ENCODE measurements around the gene MAMDC2.

MAMDC2 gene, protein sequence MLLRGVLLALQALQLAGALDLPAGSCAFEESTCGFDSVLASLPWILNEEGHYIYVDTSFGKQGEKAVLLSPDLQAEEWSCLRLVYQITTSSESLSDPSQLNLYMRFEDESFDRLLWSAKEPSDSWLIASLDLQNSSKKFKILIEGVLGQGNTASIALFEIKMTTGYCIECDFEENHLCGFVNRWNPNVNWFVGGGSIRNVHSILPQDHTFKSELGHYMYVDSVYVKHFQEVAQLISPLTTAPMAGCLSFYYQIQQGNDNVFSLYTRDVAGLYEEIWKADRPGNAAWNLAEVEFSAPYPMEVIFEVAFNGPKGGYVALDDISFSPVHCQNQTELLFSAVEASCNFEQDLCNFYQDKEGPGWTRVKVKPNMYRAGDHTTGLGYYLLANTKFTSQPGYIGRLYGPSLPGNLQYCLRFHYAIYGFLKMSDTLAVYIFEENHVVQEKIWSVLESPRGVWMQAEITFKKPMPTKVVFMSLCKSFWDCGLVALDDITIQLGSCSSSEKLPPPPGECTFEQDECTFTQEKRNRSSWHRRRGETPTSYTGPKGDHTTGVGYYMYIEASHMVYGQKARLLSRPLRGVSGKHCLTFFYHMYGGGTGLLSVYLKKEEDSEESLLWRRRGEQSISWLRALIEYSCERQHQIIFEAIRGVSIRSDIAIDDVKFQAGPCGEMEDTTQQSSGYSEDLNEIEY

DNA sequence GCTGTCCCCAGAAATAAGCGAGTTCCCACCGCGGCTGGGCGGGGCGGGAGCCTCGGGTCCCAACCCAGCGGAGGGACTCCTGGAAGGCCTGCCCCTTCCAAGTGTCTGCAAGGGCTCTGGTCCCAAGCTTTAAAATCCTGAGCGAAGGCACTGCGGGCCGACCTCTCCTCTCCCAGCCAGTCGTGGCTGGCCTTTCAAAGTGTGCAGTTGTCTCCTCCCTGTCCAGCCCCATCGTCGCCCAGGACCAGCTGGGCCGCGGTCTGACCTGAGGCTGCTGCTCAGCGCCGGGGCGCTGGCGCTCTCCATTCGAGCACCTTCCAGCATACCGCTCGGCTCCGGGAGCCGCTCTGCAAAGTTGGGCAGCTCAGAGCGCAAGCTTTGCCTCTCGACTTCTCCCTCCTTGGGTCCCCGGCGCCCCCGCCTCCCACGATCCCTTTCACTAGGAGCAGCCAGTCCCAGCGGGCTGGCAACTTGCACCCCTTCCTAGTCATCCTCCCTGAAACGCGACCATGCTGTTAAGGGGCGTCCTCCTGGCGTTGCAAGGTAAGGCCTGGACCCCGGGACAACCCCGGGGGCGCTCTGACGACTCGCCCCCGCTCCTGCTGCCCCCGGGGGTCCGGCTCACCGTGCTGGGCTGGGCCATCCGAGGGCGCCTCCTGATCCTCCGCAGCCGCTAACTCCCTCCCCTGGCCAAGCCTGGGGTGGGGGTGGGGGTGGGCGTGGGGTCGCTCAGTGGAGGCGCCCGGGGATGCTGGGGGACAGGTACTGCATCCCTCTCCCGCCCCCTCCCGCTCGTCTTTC, at the start of gene MAMDC2:
Gene MAMDC2 (plus strand): TSS at position 160 of the 801 bp plus-strand sequence. CDS start 350 bp downstream, at position 510.
- no peak for DNase-seq (ENCODE audit: low read depth in 2 of 2)

DNA sequence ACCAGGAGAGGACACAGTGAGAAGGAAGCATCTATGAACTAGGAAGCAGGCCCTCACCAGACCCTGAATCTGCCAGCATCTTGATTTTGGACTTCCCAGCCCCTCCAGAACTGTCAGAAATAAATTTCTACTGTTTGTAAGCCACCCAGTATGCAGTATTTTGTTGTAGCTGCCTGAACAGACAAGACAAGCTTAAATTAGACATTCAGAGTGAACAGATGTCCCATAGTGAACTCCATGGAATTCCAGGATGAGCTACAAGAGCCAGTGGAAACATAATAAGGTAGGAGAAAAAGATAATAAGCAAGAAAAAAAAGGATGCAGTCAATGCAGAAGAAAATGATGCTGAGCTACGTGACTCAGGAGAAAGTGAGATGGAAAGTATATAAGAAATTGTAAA, 47.8 kb upstream of the MAMDC2 start:
- DNase-seq (ENCODE audit: low read depth in 2 of 2) = no peak

DNA sequence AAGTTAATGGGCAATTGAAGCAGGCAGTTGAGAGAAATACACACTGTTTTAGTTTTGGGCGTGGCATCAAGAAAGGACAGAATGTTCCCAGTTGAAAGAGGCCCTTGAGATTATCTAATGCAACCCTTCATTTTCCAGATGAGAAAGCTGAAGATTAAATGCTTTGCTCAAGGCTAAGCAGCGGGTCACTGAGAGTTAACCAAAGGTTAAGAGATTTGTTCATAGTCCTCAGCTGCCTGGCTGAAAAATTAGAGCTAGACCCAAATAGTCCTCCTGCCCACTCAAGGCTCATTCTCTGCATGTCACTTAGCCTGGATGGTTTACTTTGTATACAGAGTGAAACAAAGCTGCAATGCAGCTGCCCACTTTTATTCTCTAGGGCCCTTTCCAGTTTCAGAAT, 46.7 kb upstream of the MAMDC2 start:
- DNase-seq (ENCODE audit: low read depth in 2 of 2) = no peak

DNA sequence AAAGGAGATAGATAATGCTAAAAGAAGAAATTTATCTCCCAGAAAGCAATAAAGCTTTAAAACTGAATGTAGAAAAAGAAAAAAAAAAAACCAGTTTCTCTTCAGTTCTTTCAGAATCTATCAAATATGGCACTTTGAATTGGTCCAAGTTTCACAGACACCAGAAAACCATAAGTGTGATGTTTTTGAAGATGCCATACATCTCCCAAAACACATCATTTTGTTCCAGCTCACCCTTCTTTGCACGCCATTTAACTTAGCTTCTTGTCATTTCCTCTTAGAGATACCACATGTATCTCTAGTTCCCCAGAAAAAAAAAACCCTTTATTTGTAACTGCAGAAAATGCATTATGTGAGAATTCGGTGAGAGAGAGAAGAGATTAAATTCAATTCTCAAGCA, 46.1 kb upstream of the MAMDC2 start:
- DNase-seq (ENCODE audit: low read depth in 2 of 2) = no peak

DNA sequence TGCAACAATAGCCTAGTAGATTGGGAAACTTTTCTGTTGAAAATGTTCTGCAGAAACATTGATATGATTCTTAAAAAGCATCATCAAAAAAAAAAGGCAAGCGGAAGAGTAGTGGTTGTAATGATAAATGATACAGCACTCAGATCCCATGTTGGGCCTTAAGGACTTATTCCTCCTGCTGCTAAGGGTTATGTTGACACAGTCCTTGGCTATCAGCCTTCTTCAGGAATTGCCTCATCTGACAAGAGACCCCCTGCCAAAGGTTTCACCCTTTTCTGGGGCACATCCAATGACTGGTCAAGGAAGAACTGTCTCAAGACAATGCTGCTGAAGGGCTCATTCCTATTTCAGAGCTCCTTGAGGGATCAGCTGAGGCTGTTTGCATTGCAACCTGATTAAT, 44.3 kb upstream of the MAMDC2 start:
- no peak for DNase-seq (ENCODE audit: low read depth in 2 of 2)

DNA sequence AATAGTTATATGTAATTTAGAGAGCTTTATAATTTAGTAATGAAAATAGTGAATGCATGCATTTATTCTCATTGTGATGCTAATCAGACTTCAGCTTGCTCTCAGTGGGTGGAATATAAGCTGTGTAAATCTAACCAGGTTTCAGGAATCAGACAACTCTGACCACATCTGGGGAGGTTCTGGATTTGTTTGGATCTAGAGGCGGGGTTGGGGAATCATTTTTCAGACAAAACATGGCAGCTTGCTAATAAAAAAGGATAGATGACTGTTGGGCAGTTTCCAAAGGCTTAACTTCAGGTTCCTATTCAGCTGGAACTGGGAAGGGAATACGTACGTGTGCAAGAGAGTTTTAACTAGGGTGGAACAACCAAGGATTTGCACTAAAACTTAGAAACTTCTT, 43.2 kb upstream of the MAMDC2 start:
- no peak for DNase-seq (ENCODE audit: low read depth in 2 of 2)

DNA sequence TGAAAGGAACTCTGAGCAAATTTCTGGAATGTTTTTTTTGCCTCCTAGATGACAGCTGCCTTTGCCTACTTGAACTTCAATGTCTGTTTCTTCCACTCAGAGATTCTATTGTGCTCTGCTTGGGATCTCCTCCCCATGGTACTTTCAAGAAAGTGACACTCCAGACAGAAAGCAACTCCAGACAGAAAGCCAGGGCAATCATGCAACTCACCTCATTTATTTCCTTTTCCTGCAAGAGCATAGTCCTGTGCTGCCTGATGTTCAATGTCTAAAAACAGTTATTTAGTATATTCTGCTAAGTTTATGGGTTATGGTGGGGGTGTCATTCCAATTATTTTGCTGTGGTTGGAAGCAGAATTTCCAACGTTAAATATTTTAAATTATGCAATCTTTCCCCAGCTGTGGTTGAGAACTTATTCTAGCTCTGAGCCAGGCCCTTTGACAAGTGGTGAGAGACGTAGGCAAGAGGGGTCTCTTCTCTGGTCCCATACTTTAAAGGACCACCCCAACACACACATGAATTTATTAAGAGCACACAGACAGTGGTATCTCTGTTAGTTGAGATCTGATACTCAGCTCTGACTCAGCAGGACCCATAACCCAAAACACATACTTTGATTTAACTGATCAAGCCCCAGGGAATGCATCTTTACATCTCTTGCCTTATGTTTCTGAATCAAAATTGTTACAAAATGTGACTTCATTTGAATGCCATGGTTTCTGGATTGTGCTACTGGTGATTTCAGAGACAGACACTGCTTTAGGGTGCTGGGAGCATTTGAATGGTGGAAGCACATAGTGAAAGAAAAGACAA, 39.5 kb upstream of the MAMDC2 start:
- DNase-seq (ENCODE audit: low read depth in 2 of 2) = no peak

DNA sequence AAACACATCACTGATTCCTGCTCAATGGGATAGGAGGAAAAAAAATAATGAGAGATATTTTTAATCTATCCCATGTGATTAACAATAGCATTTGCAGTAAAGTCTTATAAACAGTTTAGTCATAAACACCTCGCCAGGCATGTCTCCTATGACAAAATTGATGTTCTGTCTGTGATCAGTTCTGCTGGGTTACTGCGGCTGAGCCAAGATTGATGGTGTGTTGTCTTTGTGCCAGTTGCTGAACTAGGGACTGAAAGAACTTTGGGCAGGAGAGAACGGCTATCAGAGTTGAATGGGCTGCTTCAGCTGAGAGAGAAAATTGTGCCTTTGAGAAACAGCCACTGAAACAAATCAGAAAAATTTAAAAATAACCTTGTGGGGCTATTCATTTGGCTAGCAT, 37.3 kb upstream of the MAMDC2 start:
- DNase-seq (ENCODE audit: low read depth in 2 of 2) = no peak

DNA sequence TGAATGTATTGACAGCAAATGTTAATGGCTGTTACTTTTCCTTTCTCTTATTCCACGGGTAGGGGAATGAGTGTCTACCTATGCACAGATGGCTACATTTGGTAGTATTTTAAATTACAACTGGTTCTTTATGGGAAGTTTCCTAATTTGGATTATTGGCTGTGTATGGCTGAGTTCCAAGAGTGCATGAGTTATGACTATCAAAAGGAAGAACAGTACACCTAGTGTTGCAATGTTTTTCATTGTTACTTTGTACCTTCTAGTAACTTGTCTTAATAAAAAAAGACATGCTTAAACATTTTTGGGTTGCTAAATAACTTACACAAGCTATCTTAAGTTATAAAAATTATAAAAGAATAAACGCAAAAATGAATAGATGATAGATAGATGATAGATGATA, 35.8 kb upstream of the MAMDC2 start:
- DNase-seq (ENCODE audit: low read depth in 2 of 2) = no peak

DNA sequence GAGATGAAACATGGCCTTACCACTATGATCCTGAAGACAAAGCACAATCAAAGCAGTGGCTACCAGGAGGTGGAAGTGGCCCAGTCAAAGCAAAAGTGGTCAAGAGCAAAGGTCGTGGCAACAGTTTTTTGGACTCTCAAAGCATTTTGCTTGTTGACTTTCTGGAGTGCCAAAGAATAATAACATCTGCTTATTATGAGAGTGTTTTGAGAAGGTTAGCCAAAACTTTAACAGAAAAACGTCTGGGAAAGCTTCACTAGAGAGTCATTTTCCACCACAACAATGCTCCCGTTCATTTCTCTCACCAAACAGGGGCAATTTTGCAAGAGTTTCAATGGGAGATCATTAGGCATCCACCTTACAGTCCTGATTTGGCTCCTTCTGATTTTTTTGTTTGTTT, 33.6 kb upstream of the MAMDC2 start:
- DNase-seq (ENCODE audit: low read depth in 2 of 2) = no peak

DNA sequence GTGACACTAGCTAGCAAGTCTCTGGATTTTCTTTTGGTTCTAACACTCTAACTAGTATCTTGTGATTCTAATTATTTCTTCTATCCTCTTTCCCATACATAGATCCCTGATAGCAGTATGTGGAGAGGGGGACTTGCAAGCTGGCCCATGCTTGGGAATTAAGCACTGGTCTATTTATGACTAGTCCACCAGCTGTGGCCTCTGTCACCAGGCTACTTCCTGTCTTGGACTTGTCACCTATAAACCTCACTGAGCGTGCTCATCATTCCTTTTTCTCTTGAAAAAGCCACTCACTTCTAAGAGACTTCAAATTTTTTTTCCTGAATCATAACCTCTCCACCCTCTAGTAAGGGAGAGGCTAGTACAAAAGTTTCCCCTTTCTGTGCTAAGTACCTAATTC, 32.3 kb upstream of the MAMDC2 start:
- no peak for DNase-seq (ENCODE audit: low read depth in 2 of 2)

DNA sequence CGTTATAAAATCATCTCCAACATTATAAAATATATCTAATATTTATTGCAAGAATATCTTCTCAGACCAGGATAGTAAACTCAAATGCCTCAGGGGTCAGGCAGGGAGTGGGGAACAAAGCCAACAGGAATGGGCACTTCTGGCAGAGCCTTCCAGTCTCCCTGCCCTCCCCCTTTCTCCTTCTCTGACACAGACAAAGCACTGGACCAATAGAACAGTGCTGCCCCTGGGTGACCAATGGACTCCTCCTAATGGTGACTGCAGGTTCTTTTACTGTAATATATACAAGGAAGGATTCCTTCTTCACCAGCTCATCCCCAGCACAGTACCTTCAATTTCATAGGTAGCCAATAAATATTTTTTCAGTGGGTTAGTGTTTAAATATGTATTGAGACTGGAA, 31.1 kb upstream of the MAMDC2 start:
- DNase-seq (ENCODE audit: low read depth in 2 of 2) = no peak

DNA sequence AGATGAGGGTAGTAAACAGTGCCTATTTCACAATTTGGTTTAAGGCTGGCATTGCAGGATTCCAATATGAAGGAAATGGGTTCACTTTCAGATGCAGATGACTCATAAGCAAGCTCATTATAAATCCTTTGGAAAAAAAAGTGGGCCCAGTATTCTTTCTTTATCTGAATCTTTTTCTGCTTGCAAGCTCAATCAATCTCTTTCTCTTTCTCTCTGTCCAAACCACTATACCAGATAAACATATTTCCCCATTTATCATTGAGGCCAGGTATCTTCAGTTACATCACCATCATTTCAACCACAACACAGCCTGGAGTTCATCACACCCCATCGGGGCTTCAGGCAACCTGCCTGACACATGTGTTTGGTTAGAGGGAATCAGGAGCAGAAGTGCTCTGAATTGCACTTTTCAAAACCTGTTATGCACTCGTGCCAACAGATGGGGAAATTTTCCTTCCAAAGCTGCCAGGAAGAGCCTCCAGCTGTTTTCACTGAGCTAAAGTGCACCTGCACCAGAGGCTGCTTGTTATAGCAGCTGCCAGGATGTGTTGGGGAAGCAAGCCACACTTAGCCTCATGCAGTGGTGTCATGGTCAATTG, 30.0 kb upstream of the MAMDC2 start:
- DNase-seq (ENCODE audit: low read depth in 2 of 2) = no peak

DNA sequence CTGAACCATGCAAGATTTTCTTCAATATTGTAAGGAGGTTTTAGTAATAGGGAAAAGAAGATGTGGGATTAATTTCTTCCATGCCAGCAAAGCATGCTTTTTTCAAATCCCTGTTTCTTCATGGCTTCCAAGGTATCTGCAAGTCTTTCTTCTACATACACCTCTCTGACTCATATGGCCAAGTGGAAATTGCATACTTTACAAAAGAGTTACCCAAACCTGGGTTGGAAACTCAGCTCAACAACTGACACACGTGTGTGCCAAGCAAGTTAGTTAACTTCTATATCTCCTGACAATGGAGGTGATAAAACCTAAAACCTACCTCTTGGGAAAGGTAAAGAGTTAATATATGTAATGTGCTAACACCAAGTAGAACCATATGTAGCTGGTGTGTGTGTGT, 28.5 kb upstream of the MAMDC2 start:
- no peak for DNase-seq (ENCODE audit: low read depth in 2 of 2)

DNA sequence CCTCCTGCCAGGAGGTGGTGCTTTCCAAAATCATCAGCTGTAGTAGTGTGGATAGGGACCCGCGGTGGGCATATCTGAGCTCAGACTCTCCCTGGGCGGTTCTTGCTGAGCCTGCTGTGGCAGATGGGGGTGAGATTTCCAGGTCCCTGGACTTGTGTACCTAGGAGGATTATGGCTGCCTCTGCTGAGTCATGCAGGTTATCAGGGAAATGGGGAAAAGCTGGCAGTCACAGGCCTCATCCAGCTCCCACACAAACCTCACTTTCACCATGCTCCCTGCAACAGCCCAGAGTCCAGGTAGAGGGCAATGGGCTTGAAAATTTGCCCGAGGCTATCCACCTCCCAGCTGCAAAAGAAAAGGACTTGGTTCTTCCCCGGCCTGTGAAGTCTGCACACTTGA, 23.4 kb upstream of the MAMDC2 start:
- DNase-seq (ENCODE audit: low read depth in 2 of 2) = no peak

DNA sequence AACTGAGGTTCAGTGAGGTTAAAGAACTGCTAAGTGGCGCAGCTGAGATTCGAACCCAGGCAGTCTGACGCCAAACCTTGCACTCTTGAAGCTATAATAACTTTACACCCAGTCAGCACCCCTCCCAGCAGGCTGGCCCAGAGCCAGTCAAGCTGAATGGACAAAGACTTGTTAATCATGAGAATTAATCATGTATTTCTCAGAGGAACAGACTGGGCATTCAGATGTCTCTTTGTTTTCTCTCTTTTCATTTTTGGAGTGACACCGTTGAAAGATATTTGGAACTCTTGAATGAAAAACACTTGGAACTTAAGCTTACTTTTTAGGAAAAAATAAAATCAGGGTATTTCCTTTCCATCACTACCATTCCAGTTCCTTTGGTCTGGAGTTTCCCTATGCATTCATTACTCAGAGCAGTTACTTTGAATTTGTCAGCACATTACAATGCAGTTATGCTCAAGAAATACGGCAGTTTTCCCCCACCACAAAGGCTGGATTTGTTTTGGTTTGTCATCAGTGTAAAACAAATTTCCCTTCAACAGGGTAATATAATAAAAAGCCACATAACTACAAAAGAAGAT, 22.6 kb upstream of the MAMDC2 start:
- DNase-seq (ENCODE audit: low read depth in 2 of 2) = no peak

DNA sequence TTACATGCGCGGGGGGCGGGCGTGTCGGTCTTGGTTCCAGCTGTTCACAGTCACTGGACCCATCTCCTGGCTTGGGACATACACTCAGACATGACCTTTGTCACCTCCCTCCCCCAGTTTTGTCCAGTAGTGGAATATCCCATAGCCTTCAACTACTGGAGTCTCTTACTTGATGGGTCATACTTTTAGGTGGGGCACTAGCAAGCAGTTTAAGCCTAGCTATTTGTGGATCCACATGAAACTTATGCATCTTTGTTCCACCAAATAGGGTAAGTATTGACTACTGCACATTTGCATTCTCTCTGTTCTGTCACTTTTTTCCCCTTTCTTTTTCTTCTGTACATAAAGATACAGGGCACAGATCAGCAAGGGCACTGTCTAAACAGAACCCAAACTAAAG, 15.4 kb upstream of the MAMDC2 start:
- DNase-seq (ENCODE audit: low read depth in 2 of 2) = no peak

DNA sequence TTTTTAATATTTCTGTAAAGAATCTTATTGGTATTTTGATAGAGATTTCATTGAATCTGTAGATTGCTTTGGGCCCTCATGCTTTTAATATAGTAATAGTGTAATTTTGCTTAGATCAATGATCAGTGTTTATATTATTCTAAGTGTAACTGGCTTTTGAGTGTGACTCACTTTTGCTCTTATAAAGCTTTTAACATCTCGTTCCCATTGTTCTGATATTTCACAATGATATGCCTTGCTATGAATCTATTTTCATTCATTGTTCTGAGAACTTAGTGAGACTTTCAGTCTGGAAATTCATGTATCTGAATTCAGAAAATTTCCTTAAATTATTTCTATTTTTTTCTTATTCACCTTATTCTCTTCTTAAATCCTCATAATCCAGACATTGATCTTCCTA, 13.5 kb upstream of the MAMDC2 start:
- no peak for DNase-seq (ENCODE audit: low read depth in 2 of 2)

DNA sequence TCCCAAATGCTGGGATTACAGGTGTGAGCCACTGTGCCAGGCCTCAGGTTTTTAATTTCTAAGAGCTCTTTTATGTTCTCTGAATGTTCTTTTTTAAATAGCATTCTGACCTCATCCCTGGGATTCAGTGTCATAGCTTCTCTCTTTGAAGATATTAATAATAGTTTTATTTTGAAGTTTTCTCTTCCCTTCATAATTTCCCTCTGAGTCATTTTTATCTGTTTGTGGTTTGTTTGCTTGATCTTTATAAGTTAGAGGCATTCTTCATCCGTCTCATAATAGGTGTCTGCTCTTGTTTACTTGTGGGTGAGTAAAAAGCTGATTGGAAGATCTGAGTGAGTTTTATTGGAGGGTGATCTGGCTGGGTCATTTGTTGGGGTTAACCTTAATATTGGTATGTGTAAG, 12.5 kb upstream of the MAMDC2 start:
- DNase-seq (ENCODE audit: low read depth in 2 of 2) = no peak

DNA sequence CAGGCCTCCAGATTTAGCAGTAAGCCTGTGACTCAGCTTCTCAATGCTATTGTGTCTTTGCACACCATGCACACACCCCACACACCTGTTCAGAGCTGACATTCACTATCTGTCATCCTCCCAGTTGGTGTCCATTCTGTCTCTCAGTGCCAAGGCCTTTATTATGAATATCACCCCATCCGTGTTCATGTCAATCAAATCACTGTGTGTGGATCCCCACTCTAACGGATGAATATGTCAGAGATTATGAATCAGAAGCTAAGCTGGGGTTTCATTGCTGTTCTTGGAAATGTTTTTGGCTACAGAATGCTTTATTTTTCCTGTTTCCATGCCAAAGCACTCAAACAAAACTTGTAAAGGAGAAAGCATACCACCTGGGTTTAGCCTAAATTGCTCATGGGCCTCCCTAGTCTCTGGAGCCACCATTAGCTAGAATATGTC, 9.4 kb upstream of the MAMDC2 start:
- DNase-seq (ENCODE audit: low read depth in 2 of 2) = no peak

DNA sequence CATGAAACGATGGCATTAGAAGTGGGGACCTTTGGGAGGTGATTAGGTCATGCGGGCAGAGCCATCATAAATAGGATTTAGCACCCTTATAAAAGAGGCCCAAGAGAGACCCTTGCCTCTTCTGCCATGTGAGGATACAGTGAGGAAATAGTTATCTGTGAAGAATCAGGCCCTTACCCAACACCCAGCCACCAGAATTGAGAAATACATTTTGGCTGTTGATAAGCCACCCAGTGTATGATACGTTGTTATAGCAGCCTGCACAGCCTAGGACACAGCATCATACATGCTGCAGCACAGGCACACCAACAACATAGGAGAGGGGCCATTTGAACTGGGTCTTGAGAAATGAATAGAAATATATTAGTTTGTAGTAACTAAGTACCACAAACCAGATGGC, 8.0 kb upstream of the MAMDC2 start:
- no peak for DNase-seq (ENCODE audit: low read depth in 2 of 2)
